HK-2 (cell line): ENCODE measurements around the gene HIGD2B.
"Not testable (repeated sequence)": the region's sequence is repeated elsewhere in the genome, so short reads cannot be mapped to it uniquely, and the experiment has no call there.

Experiments
- DNase-seq: peaks from one replicate; pipeline ENCODE4 v3.0.0-alpha.2; 2018; ENCODE audit not compliant: unreplicated experiment

Gene HIGD2B

GRCh38 chr15:72676838-72677237 lies 9.1 kb downstream of the HIGD2B start:
- DNase-seq, result no peak

DNA sequence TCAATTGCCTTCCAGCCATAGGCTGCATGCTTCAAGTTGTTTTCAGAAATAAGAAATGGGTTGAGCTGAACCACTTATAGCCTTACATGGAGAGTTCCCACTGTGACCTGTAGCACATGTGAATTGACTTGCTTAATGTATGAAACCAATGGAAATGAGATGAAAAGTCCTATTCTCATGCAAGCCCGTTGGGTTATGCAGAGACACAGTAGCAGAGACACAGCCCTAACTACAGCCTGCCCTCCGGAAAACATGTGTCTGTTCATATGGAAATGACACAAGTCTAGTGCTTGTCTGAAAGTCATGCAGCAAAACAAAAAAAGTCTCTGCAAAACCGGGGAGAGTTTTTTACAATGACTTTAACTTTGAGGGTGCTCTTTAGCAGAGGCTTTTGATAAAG lies 14.5 kb downstream of the HIGD2B start:
- DNase-seq, result no peak

- DNase-seq, result peak; percentile 76
Observed at GRCh38 chr15:72670656-72671352, 15.2 kb downstream of the HIGD2B start.

DNA sequence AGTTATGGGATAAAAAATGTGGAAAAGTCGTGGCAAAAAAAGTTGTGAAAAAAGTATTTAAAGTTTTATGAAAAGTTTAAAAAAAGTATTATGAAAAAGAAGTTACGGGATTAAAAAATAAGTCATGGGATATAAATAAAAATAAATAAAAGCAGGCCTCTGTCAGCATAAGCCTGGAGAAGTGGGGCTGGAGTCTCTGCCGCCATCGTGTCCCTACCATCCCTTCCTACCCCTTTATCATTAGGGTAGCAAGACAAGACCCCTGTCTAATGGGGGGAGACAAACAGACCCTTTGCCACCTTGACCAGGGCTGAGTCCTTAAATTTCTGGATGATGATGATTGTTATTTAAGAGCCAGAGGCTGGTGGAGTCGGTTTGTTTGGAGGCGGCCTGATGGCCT lies 16.2 kb downstream of the HIGD2B start:
- DNase-seq, result not testable (repeated sequence)

- DNase-seq, result not testable (repeated sequence)
Observed at GRCh38 chr15:72665706-72666105, 20.3 kb downstream of the HIGD2B start.

DNA sequence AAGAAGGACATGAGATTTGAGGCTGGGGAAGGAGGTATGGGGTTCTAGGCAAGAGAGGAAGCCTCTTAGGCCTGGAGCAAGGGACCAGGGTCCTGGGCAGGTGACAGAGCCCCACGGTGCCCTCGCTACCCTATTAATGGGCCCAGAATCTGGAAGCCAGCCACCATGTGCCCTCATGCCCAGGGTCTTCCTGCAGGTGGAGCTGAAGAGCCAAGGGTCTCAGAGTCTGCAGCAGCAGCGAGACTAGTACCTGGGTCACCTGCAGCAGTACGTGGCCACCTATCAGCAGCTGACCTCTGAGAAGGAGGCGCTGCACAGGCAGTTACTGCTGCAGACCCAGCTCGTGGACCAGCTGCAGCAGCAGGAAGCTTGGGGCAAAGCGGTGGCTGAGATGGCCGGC lies 22.1 kb downstream of the HIGD2B start:
- not testable (repeated sequence) for DNase-seq

GRCh38 chr15:72661081-72661480 lies 24.9 kb downstream of the HIGD2B start:
- not testable (repeated sequence) for DNase-seq

- not testable (repeated sequence) for DNase-seq
Observed at GRCh38 chr15:72656014-72656413, 30.0 kb downstream of the HIGD2B start.

GRCh38 chr15:72654397-72654796 lies 31.6 kb downstream of the HIGD2B start, which contains the start of gene GOLGA6B:
Gene GOLGA6B (plus strand): TSS chr15:72654697. CDS start chr15:72654738, 41 bp downstream.
- DNase-seq, result not testable (repeated sequence)

GRCh38 chr15:72648631-72649253 lies 37.2 kb downstream of the HIGD2B start:
- not testable (repeated sequence) for DNase-seq

- DNase-seq, result not testable (repeated sequence)
Observed at GRCh38 chr15:72642271-72642670, 43.7 kb downstream of the HIGD2B start.

GRCh38 chr15:72639759-72640483 lies 46.1 kb downstream of the HIGD2B start:
- DNase-seq, result not testable (repeated sequence)

- peak; percentile 39 for DNase-seq
Observed at GRCh38 chr15:72636519-72637282, 49.3 kb downstream of the HIGD2B start.

GRCh38 chr15:72629068-72629570 lies 56.9 kb downstream of the HIGD2B start:
- DNase-seq, result not testable (repeated sequence)

DNA sequence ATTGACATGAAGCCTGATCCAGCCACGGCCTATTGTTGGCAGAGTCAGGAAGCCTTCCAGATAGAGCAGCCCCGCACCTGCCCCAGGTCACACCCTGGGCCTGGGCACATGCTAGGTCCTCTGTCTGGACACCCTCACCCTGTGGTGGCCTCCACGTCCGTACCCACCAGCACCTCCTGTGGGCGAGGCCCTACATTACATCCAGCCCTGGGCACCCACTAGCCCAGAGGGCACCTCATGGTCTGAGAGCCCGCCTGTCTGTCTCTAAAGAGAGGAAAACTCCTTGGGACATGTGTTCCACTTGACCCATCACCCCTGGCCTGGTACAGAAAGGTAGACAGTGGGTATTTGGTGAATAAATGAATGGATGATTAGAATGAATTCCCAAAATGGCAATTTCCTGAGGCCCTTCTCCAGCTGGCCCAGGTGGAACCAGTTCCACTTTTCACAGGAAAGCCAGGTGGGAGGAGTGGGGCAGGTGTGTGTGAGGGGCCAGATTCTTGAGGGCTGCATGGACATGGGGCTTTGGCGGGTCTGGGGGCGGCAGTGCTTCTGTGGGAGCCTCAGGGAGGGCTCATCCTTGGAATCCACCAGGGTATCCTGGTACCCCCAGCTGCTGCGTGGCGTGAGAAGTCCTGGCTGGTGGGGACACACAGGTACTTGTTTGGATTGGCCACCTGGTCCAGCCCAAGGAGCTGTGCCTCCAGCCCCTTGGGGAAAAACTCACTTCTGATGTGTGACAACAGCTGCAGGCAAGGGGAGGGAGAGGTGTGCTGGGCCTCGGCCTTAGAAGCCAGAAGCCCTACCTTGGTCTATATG lies 57.5 kb downstream of the HIGD2B start:
- DNase-seq, result peak; percentile 1

GRCh38 chr15:72626153-72626552 lies 59.8 kb downstream of the HIGD2B start:
- DNase-seq, result not testable (repeated sequence)
